HG03565 (cell line): ENCODE data around the gene SASH1.

ENCODE experiments used
- ATAC-seq: cut with Tn5 transposase; IDR thresholded peaks from one replicate; pipeline ENCODE4 v1.9.1; 2021; ENCODE audit warnings: mild to moderate bottlenecking, moderate library complexity; ENCODE audit not compliant: unreplicated experiment

Gene SASH1

GRCh38 chr6:148429423-148429822, 86.8 kb downstream of the SASH1 start:
- ATAC-seq: no peak

DNA sequence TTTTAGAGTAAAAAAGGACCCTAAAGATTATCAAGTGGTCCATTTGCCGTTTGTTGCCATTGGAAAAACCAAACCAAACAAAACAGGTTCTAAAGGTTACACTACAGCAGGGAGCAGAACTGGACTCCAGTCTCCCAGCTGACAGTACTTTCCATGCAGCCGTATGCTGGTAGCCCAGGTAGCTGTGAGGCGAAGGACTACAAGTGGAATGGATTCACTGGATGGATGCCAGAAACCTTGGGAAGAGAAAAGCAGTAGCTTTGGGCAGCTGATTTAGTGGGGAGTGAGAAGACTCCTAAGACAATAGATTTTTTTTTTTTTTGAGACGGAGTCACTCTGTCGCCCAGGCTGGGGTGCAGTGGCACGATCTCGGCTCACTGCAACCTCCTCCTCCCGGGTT, 88.3 kb downstream of the SASH1 start:
- no peak for ATAC-seq

GRCh38 chr6:148431413-148431812, 88.8 kb downstream of the SASH1 start:
- ATAC-seq: no peak

- no peak for ATAC-seq
Measured at GRCh38 chr6:148431840-148432239, 89.2 kb downstream of the SASH1 start.

DNA sequence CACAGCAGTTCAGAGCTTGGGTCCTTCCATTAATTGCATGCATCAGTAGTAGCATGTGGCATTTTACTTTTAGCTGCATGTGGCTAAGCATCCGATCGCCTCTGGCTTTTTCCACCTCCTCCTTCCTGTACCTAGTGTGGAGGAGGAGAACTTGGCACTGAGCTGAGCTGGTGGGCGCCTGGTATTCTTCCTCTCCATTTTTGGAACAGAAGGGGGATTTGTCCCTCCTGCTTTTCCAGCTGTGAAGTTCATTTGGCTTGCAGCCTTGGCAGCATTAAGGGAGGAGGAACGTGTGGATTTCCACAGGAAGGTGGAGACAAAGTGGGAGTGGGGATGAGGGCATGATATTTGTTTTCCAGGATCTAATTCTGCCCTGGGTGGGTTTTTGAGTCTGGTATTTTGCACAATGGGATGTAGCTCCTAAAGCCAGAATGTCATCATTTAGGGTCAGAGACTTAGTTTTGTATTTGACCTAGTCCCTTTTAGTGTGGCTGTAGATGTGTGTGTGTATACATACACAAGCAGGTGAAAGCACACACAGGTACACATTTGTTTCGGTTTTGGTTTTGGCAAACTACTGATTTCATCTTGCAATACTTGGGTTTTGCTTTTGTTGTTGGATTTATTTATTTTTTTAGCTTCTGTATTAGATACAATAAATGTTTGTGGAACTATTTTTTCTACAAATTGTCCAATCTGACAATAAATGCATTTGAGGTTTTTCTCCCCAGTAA, 90.0 kb downstream of the SASH1 start:
- ATAC-seq: no peak

DNA sequence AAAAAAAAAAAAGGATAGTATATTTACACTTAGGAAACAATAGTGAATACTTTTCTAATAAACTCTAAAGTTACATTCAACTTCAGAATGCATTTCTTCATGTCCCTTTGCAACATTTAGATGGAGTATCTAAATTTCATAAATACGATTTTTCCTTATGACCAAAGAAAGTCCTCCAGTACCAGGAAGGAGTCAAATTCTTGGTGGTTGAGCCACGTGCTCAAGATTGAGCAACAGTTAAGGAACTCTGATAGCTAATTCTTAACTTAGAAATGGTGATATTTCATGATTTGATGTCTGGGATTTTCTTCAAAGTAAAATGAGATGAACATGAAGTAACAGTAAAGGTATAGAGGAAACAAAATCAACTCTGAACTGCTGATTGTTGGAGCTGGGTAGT, 92.7 kb downstream of the SASH1 start:
- ATAC-seq: no peak

- ATAC-seq: no peak
Measured at GRCh38 chr6:148436466-148436865, 93.8 kb downstream of the SASH1 start.

GRCh38 chr6:148438632-148439031, 96.0 kb downstream of the SASH1 start:
- no peak for ATAC-seq

DNA sequence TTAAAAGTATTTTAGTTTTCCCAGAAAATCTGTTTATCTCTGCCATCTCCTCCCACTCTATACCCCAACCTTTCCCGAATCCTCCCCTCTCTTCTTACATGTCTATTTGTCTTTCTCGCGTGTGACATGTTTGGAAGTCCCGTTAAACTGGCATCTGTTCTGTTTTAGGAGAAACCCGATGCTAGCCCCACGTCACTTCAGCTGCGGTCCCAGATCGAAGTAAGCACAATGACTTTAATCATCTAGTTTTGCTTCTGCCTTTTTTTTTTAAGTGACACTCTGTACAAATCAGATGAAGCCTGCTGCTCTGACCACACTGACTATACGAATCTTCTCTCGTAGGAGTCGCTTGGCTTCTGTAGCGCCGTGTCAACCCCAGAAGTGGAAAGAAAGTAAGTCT, 97.4 kb downstream of the SASH1 start:
- no peak for ATAC-seq

GRCh38 chr6:148440877-148441453, 98.3 kb downstream of the SASH1 start:
- ATAC-seq: no peak

DNA sequence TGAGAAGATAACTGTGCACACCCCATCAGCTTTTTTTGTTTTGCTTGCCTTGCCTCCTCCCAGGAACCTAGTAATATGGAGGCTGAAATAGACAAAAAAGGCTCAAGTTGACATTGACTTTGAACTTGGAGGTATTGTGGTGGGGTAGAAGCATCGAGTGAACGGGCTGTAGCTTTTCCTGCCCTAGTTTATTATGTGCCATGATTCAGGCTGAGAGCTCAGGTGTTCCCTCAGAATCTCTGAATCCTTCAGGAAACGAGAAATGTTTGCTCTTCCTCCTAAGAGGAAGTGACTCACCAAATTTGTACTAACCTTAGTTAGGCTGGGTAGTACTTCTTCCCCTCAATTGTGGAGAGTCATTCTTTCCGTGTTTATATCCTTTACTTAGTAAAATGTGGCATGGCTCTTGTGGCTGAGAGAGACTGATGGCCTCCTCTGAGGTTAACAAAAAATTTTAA, 98.8 kb downstream of the SASH1 start:
- no peak for ATAC-seq

DNA sequence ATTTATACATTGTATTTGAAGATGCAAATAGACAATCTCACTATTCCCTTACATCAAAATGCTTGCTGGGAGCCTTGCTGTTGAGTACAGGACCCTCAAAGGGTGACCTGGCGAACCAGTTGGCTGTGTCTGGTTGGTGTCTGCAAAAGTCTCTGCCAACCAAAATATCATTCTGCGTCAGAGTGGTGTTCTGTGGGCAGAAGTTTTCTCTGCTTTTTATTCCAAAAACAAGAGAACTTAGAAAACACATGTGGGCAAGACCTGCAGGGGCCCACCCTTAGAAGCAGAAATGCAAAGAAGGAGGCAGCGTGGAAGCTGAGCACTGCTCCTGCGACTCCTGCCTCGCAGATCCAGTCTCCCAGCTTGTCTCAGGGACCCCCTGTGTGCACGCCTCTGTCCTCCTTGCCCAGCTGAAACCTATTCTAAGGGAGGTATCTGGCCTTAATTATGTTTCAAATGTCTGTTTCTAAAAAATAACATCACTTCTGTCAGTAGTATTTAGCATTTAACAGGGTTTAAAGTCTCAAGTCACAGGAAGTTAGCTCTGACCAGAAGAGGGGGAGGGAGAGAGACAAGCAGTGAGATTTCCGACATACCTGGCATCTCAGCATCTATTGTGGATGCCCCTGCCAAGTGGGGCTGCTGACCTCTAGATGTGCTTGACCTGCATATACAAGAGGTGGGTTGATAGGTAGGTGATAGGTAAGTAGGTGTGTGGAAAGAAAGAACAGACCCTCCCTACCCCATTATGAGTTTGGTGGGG, 101.3 kb downstream of the SASH1 start:
- no peak for ATAC-seq

- ATAC-seq: no peak
Measured at GRCh38 chr6:148445116-148445515, 102.5 kb downstream of the SASH1 start.

DNA sequence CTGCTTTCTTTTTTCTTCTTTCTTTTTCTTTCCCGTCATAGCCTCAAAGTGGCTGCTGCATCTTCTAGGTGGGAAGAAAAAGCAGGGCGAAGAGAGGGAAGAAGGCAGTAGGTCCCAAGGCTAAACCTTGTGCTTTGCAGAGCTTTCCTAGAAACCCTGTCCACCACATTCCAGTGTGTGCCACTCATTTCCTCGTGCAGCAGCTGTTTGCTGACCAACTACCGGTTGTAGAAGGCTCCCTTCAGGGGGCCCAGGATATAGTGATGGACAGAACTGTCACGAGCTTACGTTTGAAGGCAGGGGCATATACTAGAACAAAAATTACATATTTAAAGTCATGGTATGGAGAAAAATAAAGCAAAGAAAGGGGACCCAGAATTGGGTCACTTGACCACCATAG, 103.0 kb downstream of the SASH1 start:
- no peak for ATAC-seq

- ATAC-seq: no peak
Measured at GRCh38 chr6:148446681-148447080, 104.0 kb downstream of the SASH1 start.

DNA sequence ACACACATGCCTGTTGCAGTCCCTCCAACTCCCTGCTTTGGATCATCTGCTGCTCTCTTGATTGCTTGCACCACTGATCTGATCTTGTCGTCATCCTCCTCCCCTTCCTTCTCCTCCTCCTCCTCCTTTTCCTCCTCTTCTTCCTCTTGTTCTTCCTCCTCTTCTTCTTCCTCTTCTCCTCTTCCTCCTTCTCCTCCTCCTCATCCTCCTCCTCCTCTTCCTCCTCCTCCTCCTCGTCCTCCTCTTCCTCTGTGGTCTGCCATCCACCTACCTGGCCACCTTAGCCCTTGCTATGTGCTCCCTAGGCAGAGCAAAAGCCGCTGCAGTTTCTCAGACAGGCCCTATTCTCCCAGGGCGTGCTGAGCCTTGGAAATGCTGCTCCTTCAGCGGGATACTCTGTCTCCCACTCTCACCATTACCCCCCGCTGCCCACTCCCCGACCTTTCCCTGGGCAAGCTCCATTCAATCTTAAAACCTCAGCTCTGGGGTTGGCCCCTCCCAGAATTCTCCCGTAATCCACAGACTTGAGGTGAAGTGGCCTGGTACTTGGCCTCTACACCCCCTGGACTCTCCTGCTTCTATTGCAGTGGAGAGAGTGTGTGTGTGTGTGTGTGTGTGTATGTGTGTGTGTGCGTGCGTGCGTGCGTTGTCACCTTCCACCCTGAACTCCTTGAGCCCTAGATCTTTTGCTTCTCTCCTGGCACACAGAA, 105.0 kb downstream of the SASH1 start:
- ATAC-seq: no peak

GRCh38 chr6:148448369-148449012, 105.9 kb downstream of the SASH1 start:
- ATAC-seq: no peak

GRCh38 chr6:148450866-148451265, 108.2 kb downstream of the SASH1 start:
- ATAC-seq: no peak

DNA sequence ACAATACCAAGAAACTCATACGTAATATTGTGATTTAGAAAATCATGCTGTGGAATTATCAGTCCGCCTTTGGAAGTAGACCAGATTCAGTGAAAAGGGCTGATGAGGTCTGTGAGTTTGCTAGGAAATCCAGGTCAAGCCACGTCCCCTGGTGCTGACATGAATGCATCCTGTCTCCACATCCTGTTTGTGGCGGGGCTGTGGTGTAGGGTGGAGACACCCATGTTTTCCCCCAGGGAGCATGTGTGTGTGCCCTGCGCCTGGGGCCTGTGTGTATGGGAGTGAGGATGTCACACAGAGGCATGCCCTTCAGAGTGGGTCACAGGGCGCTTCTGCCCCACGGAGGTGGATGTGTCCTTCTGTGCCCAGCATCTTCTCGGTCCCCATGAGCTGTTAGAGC, 109.1 kb downstream of the SASH1 start:
- no peak for ATAC-seq

- ATAC-seq: no peak
Measured at GRCh38 chr6:148452876-148453275, 110.2 kb downstream of the SASH1 start.

DNA sequence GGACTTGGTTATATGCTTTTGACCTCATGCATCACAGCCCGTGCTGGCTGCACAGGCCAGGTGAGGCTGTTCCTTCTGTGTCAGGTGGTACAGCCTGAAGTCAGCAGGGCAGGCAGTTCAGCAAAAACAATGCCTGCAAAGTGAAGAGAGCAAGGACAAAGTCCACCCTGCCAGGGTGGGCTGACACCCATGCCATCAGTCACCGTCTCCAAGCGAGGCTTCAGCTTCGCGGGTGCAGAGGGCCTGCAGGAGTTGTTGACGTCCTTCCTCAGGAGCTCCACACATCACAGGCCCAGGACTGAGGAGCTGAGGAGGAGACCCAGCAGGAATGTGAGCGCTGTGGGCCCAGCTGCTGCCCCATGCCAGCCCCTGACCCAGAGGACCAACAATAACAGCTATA, 111.3 kb downstream of the SASH1 start:
- ATAC-seq: no peak
